ENCODE results near the gene RNF182. TPM values are rescaled to one million over a fixed set of nuclear protein-coding genes. Genes with fewer than 3 reads are reported as not detected.

The RNF182 gene
- total and polyA plus RNA-seq, 9 of the 15 experiments (the other 6 are each of a cell fraction or from before 2014, with no cell fraction given), result 12.8 to 22.8 (median 17.5) TPM

DNA sequence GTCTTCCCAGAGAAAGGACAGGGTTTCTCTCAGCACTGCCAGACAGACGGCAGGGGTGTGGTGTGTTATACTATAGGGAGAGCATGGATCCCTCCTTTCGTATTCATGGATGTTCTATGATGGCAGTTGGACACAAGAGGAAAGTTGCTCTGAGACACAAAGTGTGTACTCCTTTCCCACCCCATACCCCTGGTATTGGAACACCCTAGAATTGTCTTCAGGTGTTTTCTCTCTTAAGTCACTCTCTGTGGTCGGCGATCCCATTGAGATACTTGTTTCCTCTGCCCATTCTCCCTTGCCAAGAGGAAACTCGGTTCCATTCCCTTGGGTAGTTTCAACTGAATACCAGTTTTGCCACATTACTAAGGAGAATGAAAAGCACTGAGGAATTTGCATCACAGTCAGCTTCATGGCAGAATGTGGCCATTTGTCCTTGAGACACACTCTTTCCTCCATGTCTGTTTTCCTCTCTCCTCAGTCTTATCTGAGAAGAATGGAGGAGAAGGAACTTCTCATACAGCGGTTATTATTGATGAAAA lies 53.4 kb downstream of the RNF182 start (continued):
- TF ChIP-seq, protein P1, sequence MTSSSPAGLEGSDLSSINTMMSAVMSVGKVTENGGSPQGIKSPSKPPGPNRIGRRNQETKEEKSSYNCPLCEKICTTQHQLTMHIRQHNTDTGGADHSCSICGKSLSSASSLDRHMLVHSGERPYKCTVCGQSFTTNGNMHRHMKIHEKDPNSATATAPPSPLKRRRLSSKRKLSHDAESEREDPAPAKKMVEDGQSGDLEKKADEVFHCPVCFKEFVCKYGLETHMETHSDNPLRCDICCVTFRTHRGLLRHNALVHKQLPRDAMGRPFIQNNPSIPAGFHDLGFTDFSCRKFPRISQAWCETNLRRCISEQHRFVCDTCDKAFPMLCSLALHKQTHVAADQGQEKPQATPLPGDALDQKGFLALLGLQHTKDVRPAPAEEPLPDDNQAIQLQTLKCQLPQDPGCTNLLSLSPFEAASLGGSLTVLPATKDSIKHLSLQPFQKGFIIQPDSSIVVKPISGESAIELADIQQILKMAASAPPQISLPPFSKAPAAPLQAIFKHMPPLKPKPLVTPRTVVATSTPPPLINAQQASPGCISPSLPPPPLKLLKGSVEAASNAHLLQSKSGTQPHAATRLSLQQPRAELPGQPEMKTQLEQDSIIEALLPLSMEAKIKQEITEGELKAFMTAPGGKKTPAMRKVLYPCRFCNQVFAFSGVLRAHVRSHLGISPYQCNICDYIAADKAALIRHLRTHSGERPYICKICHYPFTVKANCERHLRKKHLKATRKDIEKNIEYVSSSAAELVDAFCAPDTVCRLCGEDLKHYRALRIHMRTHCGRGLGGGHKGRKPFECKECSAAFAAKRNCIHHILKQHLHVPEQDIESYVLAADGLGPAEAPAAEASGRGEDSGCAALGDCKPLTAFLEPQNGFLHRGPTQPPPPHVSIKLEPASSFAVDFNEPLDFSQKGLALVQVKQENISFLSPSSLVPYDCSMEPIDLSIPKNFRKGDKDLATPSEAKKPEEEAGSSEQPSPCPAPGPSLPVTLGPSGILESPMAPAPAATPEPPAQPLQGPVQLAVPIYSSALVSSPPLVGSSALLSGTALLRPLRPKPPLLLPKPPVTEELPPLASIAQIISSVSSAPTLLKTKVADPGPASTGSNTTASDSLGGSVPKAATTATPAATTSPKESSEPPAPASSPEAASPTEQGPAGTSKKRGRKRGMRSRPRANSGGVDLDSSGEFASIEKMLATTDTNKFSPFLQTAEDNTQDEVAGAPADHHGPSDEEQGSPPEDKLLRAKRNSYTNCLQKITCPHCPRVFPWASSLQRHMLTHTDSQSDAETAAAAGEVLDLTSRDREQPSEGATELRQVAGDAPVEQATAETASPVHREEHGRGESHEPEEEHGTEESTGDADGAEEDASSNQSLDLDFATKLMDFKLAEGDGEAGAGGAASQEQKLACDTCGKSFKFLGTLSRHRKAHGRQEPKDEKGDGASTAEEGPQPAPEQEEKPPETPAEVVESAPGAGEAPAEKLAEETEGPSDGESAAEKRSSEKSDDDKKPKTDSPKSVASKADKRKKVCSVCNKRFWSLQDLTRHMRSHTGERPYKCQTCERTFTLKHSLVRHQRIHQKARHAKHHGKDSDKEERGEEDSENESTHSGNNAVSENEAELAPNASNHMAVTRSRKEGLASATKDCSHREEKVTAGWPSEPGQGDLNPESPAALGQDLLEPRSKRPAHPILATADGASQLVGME (CRISPR knock-in tag; IDR thresholded peaks at IDR 0.05), result no peak
- no peak for TF ChIP-seq PTTG1 (tag; IDR thresholded peaks at IDR 0.05; ENCODE audit: low read depth)
- no peak for TF ChIP-seq KAT7 (CRISPR knock-in tag; IDR thresholded peaks at IDR 0.05; ENCODE audit: borderline replicate concordance)
- no peak for TF ChIP-seq ZNF57 (CRISPR knock-in tag; IDR thresholded peaks at IDR 0.05)
- no peak for TF ChIP-seq ZSCAN29 (IDR thresholded peaks at IDR 0.05)
- no peak for TF ChIP-seq ZNF197 (CRISPR knock-in tag; IDR thresholded peaks at IDR 0.05; ENCODE audit: low read depth)
- TF ChIP-seq DPF2 (IDR thresholded peaks at IDR 0.05), result no peak
- no peak for TF ChIP-seq SRSF7 (optimal IDR thresholded peaks at IDR 0.05; ENCODE audit: low read depth, low read length)
- no peak for TF ChIP-seq ZNF263 (CRISPR knock-in tag; IDR thresholded peaks at IDR 0.05; ENCODE audit: borderline replicate concordance)
- TF ChIP-seq CHD1 (IDR thresholded peaks at IDR 0.05; ENCODE audit: low read length), result no peak
- no peak for TF ChIP-seq TBP (optimal IDR thresholded peaks at IDR 0.05; ENCODE audit: low read depth, low read length)
- TF ChIP-seq NFXL1 (CRISPR knock-in tag; IDR thresholded peaks at IDR 0.05), result no peak
- TF ChIP-seq ZNF224 (CRISPR knock-in tag; IDR thresholded peaks at IDR 0.05), result no peak
- no peak for TF ChIP-seq ZNF384 (IDR thresholded peaks at IDR 0.05; ENCODE audit: low read depth, low read length)
- TF ChIP-seq, protein P2, sequence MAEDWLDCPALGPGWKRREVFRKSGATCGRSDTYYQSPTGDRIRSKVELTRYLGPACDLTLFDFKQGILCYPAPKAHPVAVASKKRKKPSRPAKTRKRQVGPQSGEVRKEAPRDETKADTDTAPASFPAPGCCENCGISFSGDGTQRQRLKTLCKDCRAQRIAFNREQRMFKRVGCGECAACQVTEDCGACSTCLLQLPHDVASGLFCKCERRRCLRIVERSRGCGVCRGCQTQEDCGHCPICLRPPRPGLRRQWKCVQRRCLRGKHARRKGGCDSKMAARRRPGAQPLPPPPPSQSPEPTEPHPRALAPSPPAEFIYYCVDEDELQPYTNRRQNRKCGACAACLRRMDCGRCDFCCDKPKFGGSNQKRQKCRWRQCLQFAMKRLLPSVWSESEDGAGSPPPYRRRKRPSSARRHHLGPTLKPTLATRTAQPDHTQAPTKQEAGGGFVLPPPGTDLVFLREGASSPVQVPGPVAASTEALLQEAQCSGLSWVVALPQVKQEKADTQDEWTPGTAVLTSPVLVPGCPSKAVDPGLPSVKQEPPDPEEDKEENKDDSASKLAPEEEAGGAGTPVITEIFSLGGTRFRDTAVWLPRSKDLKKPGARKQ (CRISPR knock-in tag; IDR thresholded peaks at IDR 0.05), result 0 out of 2 replicates have a peak, but pooled peaks have one; percentile 21
- 0 out of 2 replicates have a peak, but pooled peaks have one; percentile 36 for TF ChIP-seq DMBX1 (CRISPR knock-in tag; IDR thresholded peaks at IDR 0.05; ENCODE audit: borderline replicate concordance)
- TF ChIP-seq, protein P3, sequence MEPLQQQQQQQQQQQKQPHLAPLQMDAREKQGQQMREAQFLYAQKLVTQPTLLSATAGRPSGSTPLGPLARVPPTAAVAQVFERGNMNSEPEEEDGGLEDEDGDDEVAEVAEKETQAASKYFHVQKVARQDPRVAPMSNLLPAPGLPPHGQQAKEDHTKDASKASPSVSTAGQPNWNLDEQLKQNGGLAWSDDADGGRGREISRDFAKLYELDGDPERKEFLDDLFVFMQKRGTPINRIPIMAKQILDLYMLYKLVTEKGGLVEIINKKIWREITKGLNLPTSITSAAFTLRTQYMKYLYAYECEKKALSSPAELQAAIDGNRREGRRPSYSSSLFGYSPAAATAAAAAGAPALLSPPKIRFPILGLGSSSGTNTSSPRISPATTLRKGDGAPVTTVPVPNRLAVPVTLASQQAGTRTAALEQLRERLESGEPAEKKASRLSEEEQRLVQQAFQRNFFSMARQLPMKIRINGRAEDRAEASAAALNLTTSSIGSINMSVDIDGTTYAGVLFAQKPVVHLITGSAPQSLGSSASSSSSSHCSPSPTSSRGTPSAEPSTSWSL (CRISPR knock-in tag; IDR thresholded peaks at IDR 0.05; ENCODE audit: borderline replicate concordance), result no peak
- TF ChIP-seq, protein P4, sequence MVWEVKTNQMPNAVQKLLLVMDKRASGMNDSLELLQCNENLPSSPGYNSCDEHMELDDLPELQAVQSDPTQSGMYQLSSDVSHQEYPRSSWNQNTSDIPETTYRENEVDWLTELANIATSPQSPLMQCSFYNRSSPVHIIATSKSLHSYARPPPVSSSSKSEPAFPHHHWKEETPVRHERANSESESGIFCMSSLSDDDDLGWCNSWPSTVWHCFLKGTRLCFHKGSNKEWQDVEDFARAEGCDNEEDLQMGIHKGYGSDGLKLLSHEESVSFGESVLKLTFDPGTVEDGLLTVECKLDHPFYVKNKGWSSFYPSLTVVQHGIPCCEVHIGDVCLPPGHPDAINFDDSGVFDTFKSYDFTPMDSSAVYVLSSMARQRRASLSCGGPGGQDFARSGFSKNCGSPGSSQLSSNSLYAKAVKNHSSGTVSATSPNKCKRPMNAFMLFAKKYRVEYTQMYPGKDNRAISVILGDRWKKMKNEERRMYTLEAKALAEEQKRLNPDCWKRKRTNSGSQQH (CRISPR knock-in tag; IDR thresholded peaks at IDR 0.05), result no peak
